Esophagus squamous epithelium (tissue), 5 donors: ENCODE data around the gene IYD. TPM values are rescaled to one million over a fixed set of nuclear protein-coding genes. Genes with fewer than 3 reads are reported as not detected.

Experiments
- DNase-seq: peaks from one replicate; lab custom pipeline; 2025; lab: John Stamatoyannopoulos, UW
- H3K27ac ChIP-seq, 4 donors: fragments of 200-600 bp; sonication (generic); one replicate each; pipeline ENCODE4 v1.5.1; 2016 to 2019; ENCODE audit warnings: mild to moderate bottlenecking in 1 of 4
- H3K27me3 ChIP-seq, 4 donors: fragments of 200-600 bp; sonication (generic); 1 replicate in 3 of 4; 2 replicates in 1 of 4; pipeline versions ENCODE4 v1.5.1 to v1.6.0; 2017 to 2021; ENCODE audit warnings: antibody characterized with exemption in 1 of 4
- H3K36me3 ChIP-seq, 3 donors: fragments of 200-600 bp; sonication (generic); one replicate each; pipeline ENCODE4 v1.5.1; 2016 to 2019
- H3K4me1 ChIP-seq, 3 donors: fragments of 200-600 bp; sonication (generic); one replicate each; pipeline ENCODE4 v1.5.1; 2017 to 2019
- H3K4me3 ChIP-seq, 4 donors: fragments of 200-600 bp; sonication (generic); 1 replicate in 3 of 4; 2 replicates in 1 of 4; pipeline ENCODE4 v1.5.1; 2016 to 2019; ENCODE audit warnings: mild to moderate bottlenecking in 2 of 4, moderate library complexity in 1 of 4
- H3K9me3 ChIP-seq, 3 donors: fragments of 200-600 bp; sonication (generic); one replicate each; pipeline ENCODE4 v1.5.1; 2016 to 2019
- POLR2A ChIP-seq, 4 donors: fragments of 450-650 bp; IDR thresholded peaks; one replicate each; pipeline ENCODE4 v1.6.1; 2017; ENCODE audit warnings: antibody characterized with exemption in 4 of 4, mild to moderate bottlenecking in 4 of 4, moderate library complexity in 3 of 4
- WGBS, 2 donors: methylation state at CpG; one replicate each; pipeline ENCODE4 v1.1.5; 2018; 5-methylcytosine and 5-hydroxymethylcytosine counted together
- intact Hi-C: fragments of 100-400 bp; cut with DNase I; formaldehyde crosslinking; loops from one replicate; pipeline ENCODE4 v1.15.0; 2022
- total RNA-seq, 4 donors: library from RNA; depleted of rRNA; stranded (reverse); fragments of >200 nt; gene quantifications; one replicate each; pipeline ENCODE4 v1.1.0, GENCODE V29; 2016
- TF ChIP-seq, protein P1 (sequence below), 6 experiments: fragments of 450-650 bp in 4 of 6; fragments of 200-600 bp in 2 of 6; sonication (generic) in 2 of 6; IDR thresholded peaks; one replicate each; pipeline ENCODE4 v1.5.1; 2016 to 2019; ENCODE audit warnings: antibody characterized with exemption in 6 of 6, mild to moderate bottlenecking in 4 of 6, moderate library complexity in 4 of 6
- donor health status: DM: yes; HTN: yes; CAD: no.

Gene IYD
- total RNA-seq, 4 donors from 2014 or later = not detected

DNA sequence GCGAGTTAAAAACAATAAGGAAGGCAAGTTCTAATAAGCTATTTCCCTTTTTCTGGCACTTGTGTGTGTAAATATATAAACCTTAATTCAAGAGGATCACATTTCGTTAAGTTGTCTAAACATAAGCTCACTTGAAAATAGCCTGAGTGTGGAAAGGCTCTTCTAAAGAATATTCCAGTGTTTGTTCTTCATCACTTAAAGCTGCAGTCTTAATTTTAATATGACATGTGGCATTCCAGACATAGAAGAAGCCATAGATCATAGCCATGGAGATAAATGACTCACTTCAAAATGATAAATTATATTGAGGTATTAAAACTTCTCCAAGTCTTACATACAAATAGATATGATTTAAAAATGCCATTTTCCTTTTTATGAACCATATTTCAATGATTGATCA is 42.1 kb downstream of the IYD start:
- DNase-seq = no peak
- intact Hi-C loops = no loop called here

DNA sequence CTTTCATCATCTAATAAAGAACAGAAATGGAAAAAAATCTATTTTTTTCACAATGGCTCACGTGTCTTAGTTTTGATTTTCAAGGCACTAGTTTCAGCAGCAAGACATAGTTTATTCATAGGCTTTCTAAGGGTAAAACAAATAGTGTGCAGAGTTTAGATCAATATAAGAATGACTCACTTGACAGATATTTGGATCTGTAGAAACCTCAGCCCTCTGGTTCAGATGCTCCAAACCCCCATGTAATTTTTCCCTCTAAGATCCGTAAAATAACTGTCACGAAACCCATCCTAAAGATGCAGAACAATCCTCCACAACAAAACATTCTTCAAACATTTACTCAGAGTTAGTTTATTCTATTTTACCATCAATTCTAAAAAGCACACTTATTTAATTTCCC is 43.4 kb downstream of the IYD start:
- H3K27ac ChIP-seq = no peak overlapping the region
- intact Hi-C loops = no loop called here
- DNase-seq = no peak
- no peak overlapping the region for H3K4me3 ChIP-seq
- no peaks in the 10 kb centered on the region for H3K9me3 ChIP-seq
- no peaks in the 10 kb centered on the region for H3K36me3 ChIP-seq
- peaks cover 0 to 14% (median 0%) of the 10 kb centered on the region in 4 donors for H3K27me3 ChIP-seq
- 72 to 81% methylated on average over 3 of the region's 3 CpGs for whole genome bisulfite sequencing, 2 donors
- peaks cover 0 to 32% (median 8%) of the 10 kb centered on the region in 3 donors for H3K4me1 ChIP-seq
- TF ChIP-seq, protein P1, sequence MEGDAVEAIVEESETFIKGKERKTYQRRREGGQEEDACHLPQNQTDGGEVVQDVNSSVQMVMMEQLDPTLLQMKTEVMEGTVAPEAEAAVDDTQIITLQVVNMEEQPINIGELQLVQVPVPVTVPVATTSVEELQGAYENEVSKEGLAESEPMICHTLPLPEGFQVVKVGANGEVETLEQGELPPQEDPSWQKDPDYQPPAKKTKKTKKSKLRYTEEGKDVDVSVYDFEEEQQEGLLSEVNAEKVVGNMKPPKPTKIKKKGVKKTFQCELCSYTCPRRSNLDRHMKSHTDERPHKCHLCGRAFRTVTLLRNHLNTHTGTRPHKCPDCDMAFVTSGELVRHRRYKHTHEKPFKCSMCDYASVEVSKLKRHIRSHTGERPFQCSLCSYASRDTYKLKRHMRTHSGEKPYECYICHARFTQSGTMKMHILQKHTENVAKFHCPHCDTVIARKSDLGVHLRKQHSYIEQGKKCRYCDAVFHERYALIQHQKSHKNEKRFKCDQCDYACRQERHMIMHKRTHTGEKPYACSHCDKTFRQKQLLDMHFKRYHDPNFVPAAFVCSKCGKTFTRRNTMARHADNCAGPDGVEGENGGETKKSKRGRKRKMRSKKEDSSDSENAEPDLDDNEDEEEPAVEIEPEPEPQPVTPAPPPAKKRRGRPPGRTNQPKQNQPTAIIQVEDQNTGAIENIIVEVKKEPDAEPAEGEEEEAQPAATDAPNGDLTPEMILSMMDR (IDR thresholded peaks at IDR 0.05) = no peak
- TF ChIP-seq POLR2A (IDR thresholded peaks at IDR 0.05) = no peak

More for the DNA sequence above, 42.1 kb downstream of the IYD start:
- Histone ChIP-seq H3K4me3 (no peak overlapping the region), H3K4me1 (peaks cover 0 to 32% (median 8%) of the 10 kb centered on the region in 3 donors), H3K9me3 (no peaks in the 10 kb centered on the region), H3K36me3 (no peaks in the 10 kb centered on the region), H3K27me3 (peaks cover 0 to 21% (median 0%) of the 10 kb centered on the region in 4 donors), H3K27ac (no peak overlapping the region)
- no peak for TF ChIP-seq POLR2A (IDR thresholded peaks at IDR 0.05)
- TF ChIP-seq, protein P1 (IDR thresholded peaks at IDR 0.05) = no peak
- WGBS, 2 donors = 12 to 23% methylated on average over 2 of the region's 2 CpGs

DNA sequence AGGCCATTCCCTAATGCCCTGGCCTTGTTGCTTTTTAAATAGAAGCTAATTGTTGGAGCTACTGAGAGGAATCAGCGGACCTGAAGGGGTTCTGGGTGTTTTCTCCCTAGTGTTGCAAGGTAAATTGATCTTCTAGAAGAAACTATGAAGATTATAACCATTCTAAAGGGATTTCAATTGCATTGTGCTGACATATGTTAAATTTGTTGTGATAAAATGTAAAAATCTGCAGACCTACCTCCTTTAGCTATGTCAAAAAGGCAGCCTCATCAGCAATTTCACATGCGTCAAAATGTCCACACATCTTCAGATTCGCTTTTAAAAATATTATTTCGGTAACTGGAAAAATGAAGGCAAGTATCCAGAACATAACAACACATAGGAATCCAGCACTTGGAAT is 44.4 kb downstream of the IYD start:
- DNase-seq = no peak
- intact Hi-C loops = no loop called here
- Histone ChIP-seq H3K4me1 (peaks cover 0 to 36% (median 8%) of the 10 kb centered on the region in 3 donors), H3K9me3 (no peaks in the 10 kb centered on the region), H3K27me3 (peaks cover 0 to 7% (median 0%) of the 10 kb centered on the region in 4 donors), H3K27ac (no peak overlapping the region), H3K4me3 (no peak overlapping the region), H3K36me3 (no peaks in the 10 kb centered on the region)
- 33 to 41% methylated on average over 4 of the region's 4 CpGs for WGBS, 2 donors
- TF ChIP-seq, protein P1 (IDR thresholded peaks at IDR 0.05) = no peak
- no peak for TF ChIP-seq POLR2A (IDR thresholded peaks at IDR 0.05)

DNA sequence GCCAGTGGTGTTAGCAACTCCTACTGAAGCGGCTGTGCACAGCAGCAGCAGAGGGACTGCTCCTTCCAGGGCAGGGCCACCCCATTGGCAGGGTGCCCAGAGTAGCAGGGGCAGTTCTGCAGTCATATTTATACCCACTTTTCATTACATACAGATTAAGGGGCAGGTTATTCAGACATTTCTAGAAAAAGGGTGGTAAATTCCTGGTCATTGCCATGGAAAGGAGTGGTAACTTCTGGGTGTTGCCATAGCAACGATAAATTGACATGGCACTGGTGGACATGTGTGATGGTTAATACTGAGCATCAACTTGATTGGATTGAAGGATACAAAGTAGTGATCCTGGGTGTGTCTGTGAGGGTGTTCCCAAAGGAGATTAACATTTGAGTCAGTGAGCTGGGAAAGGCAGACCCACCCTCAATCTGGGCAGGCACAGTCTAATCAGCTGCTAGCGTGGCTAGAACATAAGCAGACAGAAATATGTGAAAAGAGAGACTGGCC is 45.0 kb downstream of the IYD start:
- Histone ChIP-seq H3K27me3 (peaks cover 0 to 5% (median 0%) of the 10 kb centered on the region in 4 donors), H3K4me3 (no peak overlapping the region), H3K4me1 (peaks cover 0 to 36% (median 8%) of the 10 kb centered on the region in 3 donors), H3K36me3 (no peaks in the 10 kb centered on the region), H3K9me3 (no peaks in the 10 kb centered on the region), H3K27ac (no peak overlapping the region)
- 54 to 74% methylated on average over 3 of the region's 3 CpGs for WGBS, 2 donors
- TF ChIP-seq POLR2A (IDR thresholded peaks at IDR 0.05) = no peak
- TF ChIP-seq, protein P1 (IDR thresholded peaks at IDR 0.05) = no peak
- no peak for DNase-seq
- intact Hi-C loops = no loop called here

DNA sequence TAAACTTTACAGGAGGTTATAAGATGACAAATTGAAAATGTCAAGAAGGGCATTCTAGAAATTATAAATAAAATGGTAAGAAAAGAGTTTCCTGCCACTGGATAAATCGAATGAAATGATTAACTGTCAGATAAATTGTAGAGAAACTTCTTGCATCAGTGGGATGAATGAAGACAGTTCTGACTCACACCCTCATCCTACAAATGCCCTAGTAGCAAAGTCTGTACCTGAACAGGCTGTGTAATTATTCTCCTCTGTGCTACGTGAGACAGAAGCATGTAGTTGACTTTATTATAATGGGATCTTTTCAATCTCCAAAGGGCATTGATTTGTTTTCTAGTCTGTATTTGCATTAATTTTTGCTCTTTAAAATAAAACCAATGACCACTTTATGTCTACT is 47.3 kb downstream of the IYD start:
- H3K36me3 ChIP-seq = no peaks in the 10 kb centered on the region
- no peaks in the 10 kb centered on the region for H3K9me3 ChIP-seq
- DNase-seq = no peak
- intact Hi-C loops = loop anchor here (5.0 kb wide), 1 partner anchor 401 kb away; no protein-coding TSS in a partner anchor
- H3K4me1 ChIP-seq = peaks cover 3 to 23% (median 4%) of the 10 kb centered on the region in 3 donors
- WGBS, 2 donors = 49 to 61% methylated on average over 2 of the region's 2 CpGs
- H3K4me3 ChIP-seq = no peak overlapping the region
- H3K27ac ChIP-seq = no peak overlapping the region
- peaks cover 0 to 5% (median 0%) of the 10 kb centered on the region in 4 donors for H3K27me3 ChIP-seq
- TF ChIP-seq POLR2A (IDR thresholded peaks at IDR 0.05) = no peak
- TF ChIP-seq, protein P1 (IDR thresholded peaks at IDR 0.05) = no peak
